ENCODE measurements around the gene CD6. TPM values are rescaled to one million over a fixed set of nuclear protein-coding genes. Genes with fewer than 3 reads are reported as not detected.
"Not testable (repeated sequence)": the region's sequence is repeated elsewhere in the genome, so short reads cannot be mapped to it uniquely, and the experiment has no call there.

The CD6 gene
- total and polyA plus RNA-seq, 8 donors = 1.1 to 2.8 (median 1.4) TPM; not detected in 2

- peak overlapping the region in 2 of 5 donors; percentile 31 to 34 for H3K27ac ChIP-seq
- no peaks in the 10 kb centered on the region for H3K27me3 ChIP-seq
- TF ChIP-seq POLR2A (IDR thresholded peaks at IDR 0.05) = no peak
- TF ChIP-seq POLR2AphosphoS5 (IDR thresholded peaks at IDR 0.05) = no peak
- no peaks in the 10 kb centered on the region for H3K9me3 ChIP-seq
- intact Hi-C loops (cut with DNase I; ENCODE audit: low total_unique reads) = no loop called here
- DNase-seq = no peak
- 75 to 89% (median 80%) methylated on average over 6 of the region's 6 CpGs for WGBS, 5 donors
- peaks cover 0 to 22% (median 3%) of the 10 kb centered on the region in 4 donors for H3K4me1 ChIP-seq
- H3K36me3 ChIP-seq = no peaks in the 10 kb centered on the region
- peak overlapping the region in 1 of 4 donors; percentile 3 for H3K4me3 ChIP-seq
Observed at GRCh38 chr11:60973699-60974098, 2.2 kb downstream of the CD6 start.

GRCh38 chr11:60974316-60974715, 2.8 kb downstream of the CD6 start:
- H3K9me3 ChIP-seq; DNase-seq; H3K27me3 ChIP-seq; H3K36me3 ChIP-seq; intact Hi-C loops (cut with DNase I; ENCODE audit: low total_unique reads): not testable (repeated sequence)
- H3K4me3 ChIP-seq = peak overlapping the region in 1 of 4 donors; percentile 3
- H3K27ac ChIP-seq = peak overlapping the region in 2 of 5 donors; percentile 4 to 31
- 74 to 87% (median 80%) methylated on average over 13 of the region's 13 CpGs for WGBS, 5 donors
- peaks cover 0 to 22% (median 3%) of the 10 kb centered on the region in 4 donors for H3K4me1 ChIP-seq

GRCh38 chr11:60974726-60975125, 3.2 kb downstream of the CD6 start:
- intact Hi-C loops (cut with DNase I; ENCODE audit: low total_unique reads) = no loop called here
- no peak for TF ChIP-seq CTCF (IDR thresholded peaks at IDR 0.05)
- TF ChIP-seq EP300 (IDR thresholded peaks at IDR 0.05) = no peak
- TF ChIP-seq POLR2A (IDR thresholded peaks at IDR 0.05) = no peak
- TF ChIP-seq POLR2AphosphoS5 (IDR thresholded peaks at IDR 0.05) = no peak
- H3K4me1 ChIP-seq = peaks cover 0 to 22% (median 3%) of the 10 kb centered on the region in 4 donors
- H3K9me3 ChIP-seq = no peaks in the 10 kb centered on the region
- no peaks in the 10 kb centered on the region for H3K27me3 ChIP-seq
- no peak overlapping the region for H3K4me3 ChIP-seq
- no peaks in the 10 kb centered on the region for H3K36me3 ChIP-seq
- peak overlapping the region in 2 of 5 donors; percentile 4 to 31 for H3K27ac ChIP-seq
- 82 to 92% (median 89%) methylated on average over 6 of the region's 6 CpGs for WGBS, 5 donors
- DNase-seq = peak in 1 of 2 donors; percentile 42

GRCh38 chr11:60977224-60977623, 5.7 kb downstream of the CD6 start:
- intact Hi-C loops (cut with DNase I; ENCODE audit: low total_unique reads) = no loop called here
- H3K27ac ChIP-seq = no peak overlapping the region

GRCh38 chr11:60977836-60978235, 6.4 kb downstream of the CD6 start:
- Histone ChIP-seq H3K4me3 (no peak overlapping the region), H3K27ac (no peak overlapping the region), H3K27me3 (no peaks in the 10 kb centered on the region), H3K9me3 (no peaks in the 10 kb centered on the region), H3K4me1 (peaks cover 0 to 10% (median 0%) of the 10 kb centered on the region in 4 donors), H3K36me3 (no peaks in the 10 kb centered on the region)
- intact Hi-C loops (cut with DNase I; ENCODE audit: low total_unique reads) = no loop called here
- no peak for TF ChIP-seq POLR2A (IDR thresholded peaks at IDR 0.05)
- TF ChIP-seq CTCF (IDR thresholded peaks at IDR 0.05) = no peak
- no peak for TF ChIP-seq EP300 (IDR thresholded peaks at IDR 0.05)
- no peak for TF ChIP-seq POLR2AphosphoS5 (IDR thresholded peaks at IDR 0.05)
- DNase-seq = peak in 1 of 2 donors; percentile 52

More at GRCh38 chr11:60977224-60977623, 5.7 kb downstream of the CD6 start:
- H3K9me3 ChIP-seq = no peaks in the 10 kb centered on the region
- DNase-seq = no peak
- H3K4me3 ChIP-seq = no peak overlapping the region
- H3K27me3 ChIP-seq = no peaks in the 10 kb centered on the region
- 85 to 96% (median 89%) methylated on average over 4 of the region's 4 CpGs for WGBS, 5 donors
- peaks cover 0 to 12% (median 0%) of the 10 kb centered on the region in 4 donors for H3K4me1 ChIP-seq
- TF ChIP-seq CTCF (IDR thresholded peaks at IDR 0.05) (no peak), POLR2A (IDR thresholded peaks at IDR 0.05) (no peak), POLR2AphosphoS5 (IDR thresholded peaks at IDR 0.05) (no peak), EP300 (IDR thresholded peaks at IDR 0.05) (no peak)
- no peaks in the 10 kb centered on the region for H3K36me3 ChIP-seq

All from stomach (tissue), 9 donors.